NB4 (cell line): Measurements from ENCODE around the gene F7.

Source experiments
- POLR2A ChIP-seq: IDR thresholded peaks from 2 replicates; pipeline ENCODE4 v1.6.1; 2011; ENCODE audit warnings: mild to moderate bottlenecking; ENCODE audit not compliant: insufficient read length; ENCODE audit errors: extremely low read depth
- TF ChIP-seq, protein P1 (sequence below): IDR thresholded peaks from one replicate; pipeline ENCODE4 v1.5.1; 2012; ENCODE audit warnings: low read depth, low read length
- TF ChIP-seq, protein P2 (sequence below): IDR thresholded peaks from 2 replicates; pipeline ENCODE4 v1.6.1; 2011; ENCODE audit warnings: low read depth, low read length

DNA sequence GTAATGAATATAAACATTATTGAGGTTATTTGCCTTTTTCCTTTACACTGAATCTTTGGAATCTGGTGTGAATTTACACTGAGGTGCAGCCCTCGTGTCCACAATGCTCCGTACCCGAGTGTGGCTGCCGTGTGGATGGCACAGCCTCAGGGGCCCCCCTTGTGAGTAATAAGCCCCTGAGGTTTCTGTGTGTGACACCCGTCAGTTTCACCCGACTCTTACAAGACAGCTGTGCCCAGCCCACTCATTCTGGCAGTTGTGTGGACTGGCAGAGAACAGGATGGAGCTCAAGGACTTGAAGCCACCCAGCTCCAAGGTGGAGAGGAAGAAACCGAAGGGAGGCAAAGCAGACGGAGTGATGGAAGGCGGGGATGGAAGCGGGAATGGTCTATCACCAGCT lies 60.7 kb downstream of the F7 start:
- TF ChIP-seq, protein P1, sequence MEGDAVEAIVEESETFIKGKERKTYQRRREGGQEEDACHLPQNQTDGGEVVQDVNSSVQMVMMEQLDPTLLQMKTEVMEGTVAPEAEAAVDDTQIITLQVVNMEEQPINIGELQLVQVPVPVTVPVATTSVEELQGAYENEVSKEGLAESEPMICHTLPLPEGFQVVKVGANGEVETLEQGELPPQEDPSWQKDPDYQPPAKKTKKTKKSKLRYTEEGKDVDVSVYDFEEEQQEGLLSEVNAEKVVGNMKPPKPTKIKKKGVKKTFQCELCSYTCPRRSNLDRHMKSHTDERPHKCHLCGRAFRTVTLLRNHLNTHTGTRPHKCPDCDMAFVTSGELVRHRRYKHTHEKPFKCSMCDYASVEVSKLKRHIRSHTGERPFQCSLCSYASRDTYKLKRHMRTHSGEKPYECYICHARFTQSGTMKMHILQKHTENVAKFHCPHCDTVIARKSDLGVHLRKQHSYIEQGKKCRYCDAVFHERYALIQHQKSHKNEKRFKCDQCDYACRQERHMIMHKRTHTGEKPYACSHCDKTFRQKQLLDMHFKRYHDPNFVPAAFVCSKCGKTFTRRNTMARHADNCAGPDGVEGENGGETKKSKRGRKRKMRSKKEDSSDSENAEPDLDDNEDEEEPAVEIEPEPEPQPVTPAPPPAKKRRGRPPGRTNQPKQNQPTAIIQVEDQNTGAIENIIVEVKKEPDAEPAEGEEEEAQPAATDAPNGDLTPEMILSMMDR, result no peak
- TF ChIP-seq, protein P2, sequence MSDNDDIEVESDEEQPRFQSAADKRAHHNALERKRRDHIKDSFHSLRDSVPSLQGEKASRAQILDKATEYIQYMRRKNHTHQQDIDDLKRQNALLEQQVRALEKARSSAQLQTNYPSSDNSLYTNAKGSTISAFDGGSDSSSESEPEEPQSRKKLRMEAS, result no peak
- TF ChIP-seq POLR2A, result no peak
